Breast epithelium (tissue), 4 donors: ENCODE measurements around the gene ERGIC3. TPM values are rescaled to one million over a fixed set of nuclear protein-coding genes. Genes with fewer than 3 reads are reported as not detected.

ENCODE experiments used
- DNase-seq, 2 donors: peaks; one replicate each; pipeline ENCODE4 v3.0.0-alpha.2; 2019; ENCODE audit warnings: low spot score in 2 of 2
- H3K27ac ChIP-seq, 2 donors: fragments of 200-600 bp; sonication (generic) in 1 of 2; one replicate each; pipeline ENCODE4 v1.5.1; 2016 to 2019; ENCODE audit warnings: mild to moderate bottlenecking in 1 of 2
- H3K27me3 ChIP-seq, 2 donors: fragments of 200-600 bp; sonication (generic) in 1 of 2; one replicate each; pipeline versions ENCODE4 v1.5.1 to v1.6.0; 2017 to 2019; ENCODE audit warnings: control low read depth in 1 of 2, mild to moderate bottlenecking in 1 of 2
- H3K36me3 ChIP-seq: fragments of 200-600 bp; one replicate; pipeline ENCODE4 v1.5.1; 2019
- H3K4me1 ChIP-seq, 2 donors: fragments of 200-600 bp; sonication (generic); one replicate each; pipeline ENCODE4 v1.5.1; 2016 to 2019; ENCODE audit warnings: control low read depth in 1 of 2
- H3K4me3 ChIP-seq, 3 donors: fragments of 200-600 bp; sonication (generic); 1 replicate in 2 of 3; 2 replicates in 1 of 3; pipeline ENCODE4 v1.5.1; 2016 to 2019; ENCODE audit warnings: mild to moderate bottlenecking in 3 of 3, moderate library complexity in 2 of 3
- H3K9me3 ChIP-seq, 2 donors: fragments of 200-600 bp; sonication (generic) in 1 of 2; one replicate each; pipeline ENCODE4 v1.5.1; 2016 to 2019; ENCODE audit warnings: control low read depth in 1 of 2
- CTCF ChIP-seq, 3 donors: fragments of 450-650 bp; IDR thresholded peaks; one replicate each; pipeline ENCODE4 v1.5.1; 2016 to 2017; ENCODE audit warnings: antibody characterized with exemption in 3 of 3, mild to moderate bottlenecking in 3 of 3, moderate library complexity in 3 of 3
- POLR2A ChIP-seq: fragments of 450-650 bp; IDR thresholded peaks from one replicate; pipeline ENCODE4 v1.6.1; 2016; ENCODE audit warnings: antibody characterized with exemption, mild to moderate bottlenecking, moderate library complexity
- POLR2AphosphoS5 ChIP-seq, 3 donors: sonication (generic); formaldehyde crosslinking; IDR thresholded peaks; one replicate each; pipeline ENCODE4 v1.6.1; 2017; ENCODE audit warnings: antibody characterized with exemption in 3 of 3
- intact Hi-C: fragments of 100-400 bp; cut with DNase I; formaldehyde crosslinking; loops from one replicate; pipeline ENCODE4 v1.15.1; 2023; ENCODE audit warnings: low total_unique reads
- total RNA-seq, 3 donors: library from RNA; depleted of rRNA; stranded (reverse); fragments of >200 nt; gene quantifications; one replicate each; pipeline ENCODE4 v1.1.0, GENCODE V29; 2016

The ERGIC3 gene
- total RNA-seq, 3 donors from 2014 or later: 221 to 243 (median 239) TPM

- H3K4me3 ChIP-seq: peak overlapping the region; percentile 43 to 77 (median 53)
- H3K4me1 ChIP-seq: no peaks in the 10 kb centered on the region
- no peak overlapping the region for H3K27ac ChIP-seq
- no peaks in the 10 kb centered on the region for H3K9me3 ChIP-seq
- DNase-seq: no peak
- no peaks in the 10 kb centered on the region for H3K36me3 ChIP-seq
- no peak for TF ChIP-seq POLR2A
- TF ChIP-seq POLR2AphosphoS5 (IDR thresholded peaks at IDR 0.05): no peak
- TF ChIP-seq CTCF (IDR thresholded peaks at IDR 0.05): no peak
- H3K27me3 ChIP-seq: no peaks in the 10 kb centered on the region
- intact Hi-C loops: no loop called here
These were observed 58.5 kb downstream of the ERGIC3 start for GRCh38 chr20:35600176-35600992.

GRCh38 chr20:35600993-35601973 is 59.4 kb downstream of the ERGIC3 start:
- intact Hi-C loops: no loop called here
- Histone ChIP-seq H3K27ac (peak overlapping the region in 1 of 2 donors; percentile 5), H3K4me1 (no peaks in the 10 kb centered on the region), H3K27me3 (no peaks in the 10 kb centered on the region), H3K9me3 (no peaks in the 10 kb centered on the region), H3K36me3 (no peaks in the 10 kb centered on the region), H3K4me3 (peak overlapping the region; percentile 43 to 77 (median 53))
- TF ChIP-seq POLR2A (no peak), CTCF (IDR thresholded peaks at IDR 0.05) (peak in 2 of 3 donors; percentile 26 to 36), POLR2AphosphoS5 (IDR thresholded peaks at IDR 0.05) (no peak)
- peak; percentile 68 to 77 for DNase-seq

- Histone ChIP-seq H3K27ac (peak overlapping the region in 1 of 2 donors; percentile 5), H3K9me3 (no peaks in the 10 kb centered on the region)
- intact Hi-C loops: no loop called here
These were observed 60.1 kb downstream of the ERGIC3 start for GRCh38 chr20:35601990-35602389.

GRCh38 chr20:35602851-35603495 is 61.1 kb downstream of the ERGIC3 start:
- H3K9me3 ChIP-seq: no peaks in the 10 kb centered on the region
- no peaks in the 10 kb centered on the region for H3K36me3 ChIP-seq
- H3K4me3 ChIP-seq: no peak overlapping the region
- TF ChIP-seq CTCF (IDR thresholded peaks at IDR 0.05): no peak
- no peak for TF ChIP-seq POLR2A
- no peak for TF ChIP-seq POLR2AphosphoS5 (IDR thresholded peaks at IDR 0.05)
- intact Hi-C loops: no loop called here
- no peak for DNase-seq
- H3K27me3 ChIP-seq: no peaks in the 10 kb centered on the region
- no peaks in the 10 kb centered on the region for H3K4me1 ChIP-seq
- H3K27ac ChIP-seq: no peak overlapping the region

More at GRCh38 chr20:35601990-35602389, 60.1 kb downstream of the ERGIC3 start:
- no peaks in the 10 kb centered on the region for H3K36me3 ChIP-seq
- TF ChIP-seq POLR2AphosphoS5 (IDR thresholded peaks at IDR 0.05) (no peak), CTCF (IDR thresholded peaks at IDR 0.05) (no peak), POLR2A (no peak)
- no peaks in the 10 kb centered on the region for H3K27me3 ChIP-seq
- H3K4me3 ChIP-seq: peak overlapping the region; percentile 43 to 77 (median 53)
- no peaks in the 10 kb centered on the region for H3K4me1 ChIP-seq
- DNase-seq: no peak
